Gastrocnemius medialis (tissue), 4 donors: ENCODE data around the gene ATP7B. TPM values are rescaled to one million over a fixed set of nuclear protein-coding genes. Genes with fewer than 3 reads are reported as not detected.
A peak's percentile ranks its signal among the peaks of the same experiment; 100 is the strongest.

ENCODE experiments used
- ATAC-seq, 2 donors: fragments of 150-250 bp; one replicate each; pipeline ENCODE4 v1.9.1; 2016
- DNase-seq, 2 donors: peaks; one replicate each; pipeline ENCODE4 v3.0.0-alpha.2; 2019
- H3K27ac ChIP-seq, 4 donors: fragments of 200-600 bp; sonication (generic); 1 replicate in 1 of 4; 2 replicates in 3 of 4; pipeline ENCODE4 v1.5.1; 2016 to 2018; ENCODE audit warnings: mild to moderate bottlenecking in 2 of 4, moderate library complexity in 1 of 4
- H3K27me3 ChIP-seq, 3 donors: fragments of 200-600 bp; sonication (generic) in 2 of 3; 1 replicate in 1 of 3; 2 replicates in 2 of 3; pipeline versions ENCODE4 v1.5.1 to v1.6.0; 2016 to 2019; ENCODE audit warnings: mild to moderate bottlenecking in 1 of 3, moderate library complexity in 1 of 3
- H3K36me3 ChIP-seq, 2 donors: fragments of 200-600 bp; sonication (generic) in 1 of 2; one replicate each; pipeline ENCODE4 v1.5.1; 2017 to 2018
- H3K4me1 ChIP-seq, 2 donors: fragments of 200-600 bp; sonication (generic) in 1 of 2; one replicate each; pipeline ENCODE4 v1.5.1; 2016 to 2017; ENCODE audit warnings: mild to moderate bottlenecking in 2 of 2
- H3K4me3 ChIP-seq, 4 donors: fragments of 200-600 bp; sonication (generic) in 3 of 4; 1 replicate in 1 of 4; 2 replicates in 3 of 4; pipeline ENCODE4 v1.5.1; 2016 to 2019; ENCODE audit warnings: mild to moderate bottlenecking in 2 of 4
- H3K9me3 ChIP-seq, 3 donors: fragments of 200-600 bp; sonication (generic) in 2 of 3; 1 replicate in 1 of 3; 2 replicates in 2 of 3; pipeline ENCODE4 v1.5.1; 2016 to 2019
- POLR2A ChIP-seq, 2 donors: fragments of 450-650 bp; IDR thresholded peaks; one replicate each; pipeline ENCODE4 v1.6.1; 2017; ENCODE audit warnings: antibody characterized with exemption in 2 of 2, mild to moderate bottlenecking in 2 of 2, moderate library complexity in 2 of 2
- in situ Hi-C, 4 donors: fragments of 200-750 bp; cut with MboI; loops; one replicate each; pipeline versions ENCODE4 v1.15.0 to v1.8.0; 2017; ENCODE audit warnings: low sequenced_read_pairs in 4 of 4
- intact Hi-C: fragments of 100-400 bp; cut with DNase I; formaldehyde crosslinking; loops from one replicate; pipeline ENCODE4 v1.15.1; 2023; ENCODE audit warnings: low total_unique reads
- total RNA-seq, 4 donors: library from RNA; depleted of rRNA; stranded (reverse); fragments of >200 nt; gene quantifications; one replicate each; pipeline versions ENCODE4 v1.1.0 to v1.2.3, GENCODE V29; 2016
- TF ChIP-seq, protein P1 (sequence below), 5 experiments: fragments of 450-650 bp in 3 of 5; fragments of 200-600 bp in 2 of 5; sonication (generic) in 2 of 5; IDR thresholded peaks in 4 of 5; conservative IDR thresholded peaks in 1 of 5; 1 replicate in 4 of 5; 2 replicates in 1 of 5; pipeline ENCODE4 v1.5.1; 2016 to 2019; ENCODE audit warnings: antibody characterized with exemption in 5 of 5, mild to moderate bottlenecking in 3 of 5, moderate library complexity in 3 of 5

Gene ATP7B
- total RNA-seq, 4 donors from 2014 or later, result 1.6 to 3.3 (median 2.6) TPM

DNA sequence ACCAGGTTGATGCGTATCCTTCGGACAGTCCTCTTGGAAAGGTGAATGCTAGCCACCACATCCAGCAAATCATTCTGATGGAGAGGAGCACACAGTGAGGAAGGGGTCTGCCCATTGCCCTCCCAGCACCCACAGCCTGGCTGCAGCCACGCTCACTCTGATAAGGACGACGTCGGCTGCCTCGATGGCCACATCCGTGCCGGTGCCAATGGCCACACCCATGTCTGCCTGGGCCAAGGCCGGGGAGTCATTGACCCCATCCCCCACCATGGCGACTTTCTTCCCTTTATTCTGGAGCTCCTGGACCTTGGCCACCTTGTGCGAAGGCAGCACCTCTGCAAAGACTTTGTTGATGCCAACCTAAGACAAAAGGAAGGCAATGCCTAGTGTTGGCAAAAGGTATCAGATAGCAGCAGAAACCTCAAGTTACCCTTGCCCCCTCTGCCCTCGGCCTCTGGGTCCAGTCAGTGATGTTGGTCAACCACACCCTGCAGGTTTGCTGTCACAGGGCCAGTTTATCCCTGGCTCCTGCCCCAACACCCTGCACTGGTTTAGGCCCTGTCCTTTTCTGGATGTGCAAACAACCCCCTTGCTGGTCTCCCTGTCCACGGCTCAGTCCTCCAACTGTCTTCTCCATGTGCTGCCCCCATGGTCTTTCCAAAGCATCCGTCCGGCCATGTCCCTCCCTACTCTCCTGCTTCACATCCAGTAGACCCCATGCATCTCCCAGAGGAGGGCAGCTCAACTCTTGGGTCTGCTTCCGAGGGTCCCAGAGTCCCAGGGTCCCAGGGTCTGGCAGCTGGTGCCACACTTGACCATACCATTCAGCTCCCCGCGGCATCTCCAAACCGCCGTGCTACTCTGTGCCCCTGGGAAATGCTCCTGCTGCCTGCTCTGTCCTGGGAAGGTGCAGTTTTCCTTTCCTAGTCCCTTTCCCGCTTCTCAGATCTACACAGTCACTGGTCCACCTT, 73.6 kb downstream of the ATP7B start:
- ATAC-seq, result no peak
- H3K9me3 ChIP-seq, result no peaks in the 10 kb centered on the region
- peaks cover 0 to 25% of the 10 kb centered on the region in 2 donors for H3K36me3 ChIP-seq
- TF ChIP-seq, protein P1, sequence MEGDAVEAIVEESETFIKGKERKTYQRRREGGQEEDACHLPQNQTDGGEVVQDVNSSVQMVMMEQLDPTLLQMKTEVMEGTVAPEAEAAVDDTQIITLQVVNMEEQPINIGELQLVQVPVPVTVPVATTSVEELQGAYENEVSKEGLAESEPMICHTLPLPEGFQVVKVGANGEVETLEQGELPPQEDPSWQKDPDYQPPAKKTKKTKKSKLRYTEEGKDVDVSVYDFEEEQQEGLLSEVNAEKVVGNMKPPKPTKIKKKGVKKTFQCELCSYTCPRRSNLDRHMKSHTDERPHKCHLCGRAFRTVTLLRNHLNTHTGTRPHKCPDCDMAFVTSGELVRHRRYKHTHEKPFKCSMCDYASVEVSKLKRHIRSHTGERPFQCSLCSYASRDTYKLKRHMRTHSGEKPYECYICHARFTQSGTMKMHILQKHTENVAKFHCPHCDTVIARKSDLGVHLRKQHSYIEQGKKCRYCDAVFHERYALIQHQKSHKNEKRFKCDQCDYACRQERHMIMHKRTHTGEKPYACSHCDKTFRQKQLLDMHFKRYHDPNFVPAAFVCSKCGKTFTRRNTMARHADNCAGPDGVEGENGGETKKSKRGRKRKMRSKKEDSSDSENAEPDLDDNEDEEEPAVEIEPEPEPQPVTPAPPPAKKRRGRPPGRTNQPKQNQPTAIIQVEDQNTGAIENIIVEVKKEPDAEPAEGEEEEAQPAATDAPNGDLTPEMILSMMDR (IDR thresholded peaks at IDR 0.05 in 4 of 5, conservative IDR thresholded peaks at IDR 0.05 in 1 of 5), result no peak
- no peak overlapping the region for H3K27ac ChIP-seq
- H3K4me1 ChIP-seq, result no peaks in the 10 kb centered on the region
- intact Hi-C loops, result no loop called here
- H3K4me3 ChIP-seq, result no peak overlapping the region
- in situ Hi-C loops, result no loop called here
- DNase-seq, result no peak
- H3K27me3 ChIP-seq, result no peaks in the 10 kb centered on the region

DNA sequence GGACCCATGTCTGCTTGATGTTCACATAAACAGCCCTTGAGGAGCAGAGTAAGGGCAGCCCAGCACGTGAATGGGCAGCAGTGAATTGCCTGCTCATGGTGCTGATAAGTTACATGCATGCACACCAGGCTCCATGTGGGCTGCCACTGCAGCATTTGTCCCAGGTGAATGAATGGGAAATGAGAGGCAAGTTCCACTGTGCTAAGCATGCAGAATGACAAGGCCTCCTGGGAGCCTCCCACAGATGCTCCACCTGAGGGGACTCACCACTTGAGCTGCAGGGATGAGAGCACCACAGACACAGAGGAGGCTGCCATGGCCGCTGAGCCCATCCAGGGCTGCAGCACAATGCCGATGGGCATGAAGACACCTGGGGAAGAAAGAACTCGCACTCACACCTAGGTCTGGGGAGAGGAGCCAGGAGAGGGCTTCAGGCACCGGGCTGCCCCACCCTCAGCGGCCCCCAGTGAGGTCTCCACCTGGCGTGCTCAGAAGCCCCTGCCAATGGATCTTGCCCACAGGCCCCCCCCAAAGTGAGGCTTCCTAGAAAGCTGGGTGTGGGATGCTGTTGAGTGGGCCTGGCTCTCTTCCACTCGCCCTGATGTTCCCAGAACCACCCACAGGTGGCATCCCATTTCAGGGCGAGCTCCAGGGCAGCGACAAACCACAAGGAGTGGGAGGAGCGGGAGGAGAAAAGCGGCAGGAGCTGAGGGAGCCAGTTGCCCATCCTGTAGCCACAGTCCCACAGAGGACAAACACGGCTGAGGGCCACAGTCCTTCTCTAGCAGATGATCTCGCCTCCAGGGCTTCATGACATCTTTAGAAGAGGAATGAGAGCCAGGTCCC, 75.7 kb downstream of the ATP7B start:
- no peak overlapping the region for H3K27ac ChIP-seq
- H3K4me3 ChIP-seq, result no peak overlapping the region
- TF ChIP-seq POLR2A (IDR thresholded peaks at IDR 0.05), result no peak
- TF ChIP-seq, protein P1 (IDR thresholded peaks at IDR 0.05 in 4 of 5, conservative IDR thresholded peaks at IDR 0.05 in 1 of 5), result peak in 1 of 5 experiments; percentile 33
- no peaks in the 10 kb centered on the region for H3K27me3 ChIP-seq
- no peaks in the 10 kb centered on the region for H3K4me1 ChIP-seq
- no peak for DNase-seq
- ATAC-seq, result no peak
- intact Hi-C loops (no loop called here), in situ Hi-C loops (no loop called here)
- H3K9me3 ChIP-seq, result no peaks in the 10 kb centered on the region
- H3K36me3 ChIP-seq, result peaks cover 0 to 9% of the 10 kb centered on the region in 2 donors

DNA sequence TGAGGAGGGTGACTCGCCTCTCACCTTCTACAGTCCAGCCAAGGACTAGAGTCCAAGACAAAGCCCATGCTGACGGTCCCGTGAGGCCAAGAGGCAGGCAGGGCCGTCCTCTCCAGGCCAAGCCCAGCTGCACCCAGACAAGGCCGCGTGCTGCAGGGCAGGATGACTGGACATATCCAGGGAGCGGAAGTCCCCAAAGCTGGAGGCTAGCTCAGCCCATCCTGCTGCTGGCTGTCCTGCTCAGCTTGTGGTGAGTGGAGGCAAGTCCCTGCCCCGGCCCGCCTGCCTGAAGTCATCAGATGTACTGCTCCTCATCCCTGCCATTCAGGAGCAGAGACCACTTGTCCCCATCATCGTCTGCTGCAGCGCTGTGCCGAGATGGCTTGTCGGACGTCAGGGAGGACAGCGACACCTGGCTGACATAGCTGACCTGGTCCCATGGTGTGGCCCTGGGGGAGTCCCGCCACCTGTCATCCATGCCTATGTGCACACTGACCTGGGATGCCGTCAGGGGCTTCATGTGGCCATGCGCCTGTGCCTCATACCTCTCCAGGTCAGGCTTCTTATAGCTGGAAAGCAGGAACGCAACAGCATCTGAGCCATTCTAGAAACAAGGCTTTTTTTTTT, 76.7 kb downstream of the ATP7B start:
- Histone ChIP-seq H3K36me3 (peaks cover 0 to 8% of the 10 kb centered on the region in 2 donors), H3K27ac (no peak overlapping the region), H3K4me3 (no peak overlapping the region), H3K9me3 (no peaks in the 10 kb centered on the region), H3K4me1 (no peaks in the 10 kb centered on the region), H3K27me3 (no peaks in the 10 kb centered on the region)
- in situ Hi-C loops (no loop called here), intact Hi-C loops (no loop called here)
- ATAC-seq (no peak), DNase-seq (no peak)
- no peak for TF ChIP-seq POLR2A (IDR thresholded peaks at IDR 0.05)
- TF ChIP-seq, protein P1 (IDR thresholded peaks at IDR 0.05 in 4 of 5, conservative IDR thresholded peaks at IDR 0.05 in 1 of 5), result no peak

DNA sequence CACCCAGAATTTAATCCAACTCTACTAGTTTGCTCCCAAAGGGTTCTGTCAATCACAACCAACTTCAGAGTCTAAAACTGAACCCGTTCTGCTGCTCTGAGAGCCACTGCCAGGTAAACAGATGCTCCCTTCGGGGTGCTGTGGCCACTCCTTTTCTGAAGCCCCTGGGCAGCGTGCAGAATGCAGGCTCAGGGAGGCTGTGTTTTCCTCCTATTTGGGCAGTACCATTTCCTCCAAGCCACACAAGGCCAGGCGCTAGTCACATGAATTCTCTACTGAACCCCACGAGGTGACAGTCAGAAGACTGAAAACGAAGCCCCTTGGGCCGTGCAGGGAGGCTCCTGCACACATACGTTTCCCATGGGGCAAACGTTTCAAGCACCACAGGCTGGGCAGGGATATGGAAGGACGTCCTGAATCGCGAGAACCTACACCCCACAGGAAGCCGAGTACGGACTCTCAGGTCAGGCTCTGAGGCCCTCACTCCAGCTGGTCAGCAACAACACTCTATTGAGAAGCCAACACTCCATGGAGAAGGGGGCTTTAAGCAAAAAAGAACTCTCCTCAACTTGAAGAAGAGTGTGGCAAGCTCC, 77.7 kb downstream of the ATP7B start:
- Histone ChIP-seq H3K4me1 (peaks cover 0 to 1% of the 10 kb centered on the region in 2 donors), H3K36me3 (peaks cover 0 to 8% of the 10 kb centered on the region in 2 donors), H3K4me3 (no peak overlapping the region), H3K27ac (no peak overlapping the region), H3K9me3 (no peaks in the 10 kb centered on the region), H3K27me3 (no peaks in the 10 kb centered on the region)
- TF ChIP-seq, protein P1 (IDR thresholded peaks at IDR 0.05 in 4 of 5, conservative IDR thresholded peaks at IDR 0.05 in 1 of 5), result no peak
- no peak for TF ChIP-seq POLR2A (IDR thresholded peaks at IDR 0.05)
- no peak for ATAC-seq
- intact Hi-C loops, result no loop called here
- in situ Hi-C loops, result no loop called here
- no peak for DNase-seq
